Sigmoid colon (tissue), 7 donors: ENCODE measurements around the gene ADCY4. TPM values are rescaled to one million over a fixed set of nuclear protein-coding genes. Genes with fewer than 3 reads are reported as not detected.

Source experiments
- DNase-seq: peaks from one replicate; pipeline ENCODE4 v3.0.0-alpha.2; 2019
- H3K27ac ChIP-seq, 4 donors: fragments of 200-600 bp; sonication (generic); one replicate each; pipeline ENCODE4 v1.5.1; 2016 to 2019; ENCODE audit warnings: mild to moderate bottlenecking in 1 of 4
- H3K27me3 ChIP-seq, 3 donors: fragments of 200-600 bp; sonication (generic); one replicate each; pipeline ENCODE4 v1.5.1; 2019; ENCODE audit warnings: mild to moderate bottlenecking in 1 of 3
- H3K36me3 ChIP-seq, 4 donors: fragments of 200-600 bp; sonication (generic); one replicate each; pipeline ENCODE4 v1.5.1; 2016 to 2019
- H3K4me1 ChIP-seq, 4 donors: fragments of 200-600 bp; sonication (generic); one replicate each; pipeline ENCODE4 v1.5.1; 2017 to 2019
- H3K4me3 ChIP-seq, 4 donors: fragments of 200-600 bp; sonication (generic); one replicate each; pipeline ENCODE4 v1.5.1; 2017 to 2019; ENCODE audit warnings: mild to moderate bottlenecking in 2 of 4, moderate library complexity in 1 of 4
- H3K9me3 ChIP-seq, 4 donors: fragments of 200-600 bp in 3 of 4; sonication (generic) in 3 of 4; one replicate each; pipeline versions ENCODE4 v1.5.1 to v1.6.1; 2013 to 2019
- EP300 ChIP-seq, 4 donors: sonication (generic); formaldehyde crosslinking; IDR thresholded peaks; one replicate each; pipeline ENCODE4 v1.6.1; 2017; ENCODE audit warnings: antibody characterized with exemption in 4 of 4
- POLR2A ChIP-seq, 2 donors: fragments of 450-650 bp; IDR thresholded peaks; one replicate each; pipeline ENCODE4 v1.6.1; 2016; ENCODE audit warnings: antibody characterized with exemption in 2 of 2, mild to moderate bottlenecking in 2 of 2, moderate library complexity in 2 of 2
- POLR2AphosphoS5 ChIP-seq, 4 donors: sonication (generic); formaldehyde crosslinking; IDR thresholded peaks; one replicate each; pipeline ENCODE4 v1.6.1; 2017; ENCODE audit warnings: antibody characterized with exemption in 4 of 4
- WGBS, 2 donors: extraction: QIAGEN DNeasy Blood & Tissue Kit; methylation state at CpG; one replicate each; pipeline ENCODE4 v1.1.7; 2013; 5-methylcytosine and 5-hydroxymethylcytosine counted together
- intact Hi-C: fragments of 100-400 bp; cut with DNase I; formaldehyde crosslinking; loops from one replicate; pipeline ENCODE4 v1.15.1; 2023
- polyA plus RNA-seq, 3 donors: library from polyadenylated mRNA; stranded (reverse); fragments of 200-250 nt; gene quantifications; one replicate each; pipeline ENCODE4 v1.2.3, GENCODE V29; 2013
- total RNA-seq, 4 donors: library from RNA; depleted of rRNA; stranded (reverse); fragments of >200 nt; gene quantifications; one replicate each; pipeline ENCODE4 v1.1.0, GENCODE V29; 2016
- TF ChIP-seq, protein P1 (sequence below), 4 experiments: fragments of 450-650 bp in 3 of 4; fragments of 200-600 bp in 1 of 4; IDR thresholded peaks; one replicate each; pipeline ENCODE4 v1.5.1; 2016 to 2019; ENCODE audit warnings: antibody characterized with exemption in 4 of 4, mild to moderate bottlenecking in 3 of 4, moderate library complexity in 2 of 4
- donor health status: healthy with polysubstance abuse.
- donor health status: Bipolar disorder and iron deficiency.
- donor health status: healthy.

Gene ADCY4
- total and polyA plus RNA-seq, 7 donors = 1.4 to 36.0 (median 12.1) TPM

DNA sequence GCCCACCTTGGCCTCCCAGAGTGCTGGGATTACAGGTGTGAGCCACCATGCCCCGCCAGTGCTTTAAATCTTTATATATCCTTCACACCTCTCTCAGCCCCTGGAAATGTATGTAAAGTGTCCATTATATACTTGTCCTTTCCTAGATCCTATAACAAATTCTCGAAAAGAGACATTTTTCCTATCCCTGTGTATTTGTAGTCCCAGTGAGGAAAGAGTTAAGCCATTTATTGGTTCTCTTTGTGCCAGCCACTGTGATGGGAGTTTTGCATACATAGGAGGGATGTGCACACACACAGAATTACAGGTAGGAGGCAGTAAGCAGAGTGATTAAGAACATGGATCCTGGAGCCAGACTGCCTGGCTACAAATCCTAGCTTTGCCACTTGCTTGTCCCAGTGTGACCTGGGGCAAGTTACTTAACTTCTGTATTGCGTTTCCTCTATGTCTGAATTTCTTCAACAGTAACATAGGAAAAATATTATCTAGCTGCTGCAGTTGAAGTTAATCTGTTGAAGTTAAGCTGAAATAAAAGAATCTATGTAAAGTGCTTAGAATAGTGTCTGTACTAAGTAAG lies 61.4 kb downstream of the ADCY4 start:
- H3K36me3 ChIP-seq = peaks cover 0 to 8% (median 0%) of the 10 kb centered on the region in 4 donors
- intact Hi-C loops = no loop called here
- DNase-seq = no peak
- H3K4me3 ChIP-seq = no peak overlapping the region
- WGBS, 2 donors = 82 to 94% methylated on average over 3 of the region's 3 CpGs
- TF ChIP-seq, protein P1, sequence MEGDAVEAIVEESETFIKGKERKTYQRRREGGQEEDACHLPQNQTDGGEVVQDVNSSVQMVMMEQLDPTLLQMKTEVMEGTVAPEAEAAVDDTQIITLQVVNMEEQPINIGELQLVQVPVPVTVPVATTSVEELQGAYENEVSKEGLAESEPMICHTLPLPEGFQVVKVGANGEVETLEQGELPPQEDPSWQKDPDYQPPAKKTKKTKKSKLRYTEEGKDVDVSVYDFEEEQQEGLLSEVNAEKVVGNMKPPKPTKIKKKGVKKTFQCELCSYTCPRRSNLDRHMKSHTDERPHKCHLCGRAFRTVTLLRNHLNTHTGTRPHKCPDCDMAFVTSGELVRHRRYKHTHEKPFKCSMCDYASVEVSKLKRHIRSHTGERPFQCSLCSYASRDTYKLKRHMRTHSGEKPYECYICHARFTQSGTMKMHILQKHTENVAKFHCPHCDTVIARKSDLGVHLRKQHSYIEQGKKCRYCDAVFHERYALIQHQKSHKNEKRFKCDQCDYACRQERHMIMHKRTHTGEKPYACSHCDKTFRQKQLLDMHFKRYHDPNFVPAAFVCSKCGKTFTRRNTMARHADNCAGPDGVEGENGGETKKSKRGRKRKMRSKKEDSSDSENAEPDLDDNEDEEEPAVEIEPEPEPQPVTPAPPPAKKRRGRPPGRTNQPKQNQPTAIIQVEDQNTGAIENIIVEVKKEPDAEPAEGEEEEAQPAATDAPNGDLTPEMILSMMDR (IDR thresholded peaks at IDR 0.05) = no peak
- TF ChIP-seq EP300 (IDR thresholded peaks at IDR 0.05) (no peak), POLR2A (IDR thresholded peaks at IDR 0.05) (no peak), POLR2AphosphoS5 (IDR thresholded peaks at IDR 0.05) (no peak)
- no peak overlapping the region for H3K27ac ChIP-seq
- H3K27me3 ChIP-seq = no peaks in the 10 kb centered on the region
- peaks cover 0 to 10% (median 7%) of the 10 kb centered on the region in 4 donors for H3K4me1 ChIP-seq
- no peaks in the 10 kb centered on the region for H3K9me3 ChIP-seq

DNA sequence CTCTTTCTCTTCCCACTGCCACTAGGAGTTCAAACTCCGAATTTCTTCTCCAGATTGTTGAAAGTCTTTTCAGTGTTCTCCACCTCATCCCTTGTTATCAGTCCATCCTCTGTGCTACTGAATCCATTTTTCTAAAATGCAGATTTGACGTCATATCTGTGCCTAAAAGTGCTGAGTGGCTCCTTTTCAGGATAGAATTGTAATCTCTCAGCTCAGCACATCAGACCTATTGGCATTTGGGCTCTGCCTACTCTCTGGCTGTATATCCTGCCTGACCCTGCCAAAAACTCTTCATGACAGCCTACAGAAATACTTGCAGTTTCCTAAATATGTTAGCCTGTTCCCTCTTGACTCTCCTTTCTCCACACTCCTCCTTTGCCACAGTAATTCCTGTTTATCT lies 62.4 kb downstream of the ADCY4 start:
- Histone ChIP-seq H3K9me3 (no peaks in the 10 kb centered on the region), H3K27ac (no peak overlapping the region), H3K36me3 (peaks cover 0 to 19% (median 0%) of the 10 kb centered on the region in 4 donors), H3K4me3 (no peak overlapping the region), H3K4me1 (peaks cover 0 to 10% (median 7%) of the 10 kb centered on the region in 4 donors), H3K27me3 (no peaks in the 10 kb centered on the region)
- 92% methylated on average over 2 of the region's 2 CpGs for WGBS, 2 donors
- TF ChIP-seq EP300 (IDR thresholded peaks at IDR 0.05) = no peak
- TF ChIP-seq POLR2A (IDR thresholded peaks at IDR 0.05) = no peak
- no peak for TF ChIP-seq POLR2AphosphoS5 (IDR thresholded peaks at IDR 0.05)
- TF ChIP-seq, protein P1 (IDR thresholded peaks at IDR 0.05) = no peak
- intact Hi-C loops = no loop called here
- DNase-seq = no peak

DNA sequence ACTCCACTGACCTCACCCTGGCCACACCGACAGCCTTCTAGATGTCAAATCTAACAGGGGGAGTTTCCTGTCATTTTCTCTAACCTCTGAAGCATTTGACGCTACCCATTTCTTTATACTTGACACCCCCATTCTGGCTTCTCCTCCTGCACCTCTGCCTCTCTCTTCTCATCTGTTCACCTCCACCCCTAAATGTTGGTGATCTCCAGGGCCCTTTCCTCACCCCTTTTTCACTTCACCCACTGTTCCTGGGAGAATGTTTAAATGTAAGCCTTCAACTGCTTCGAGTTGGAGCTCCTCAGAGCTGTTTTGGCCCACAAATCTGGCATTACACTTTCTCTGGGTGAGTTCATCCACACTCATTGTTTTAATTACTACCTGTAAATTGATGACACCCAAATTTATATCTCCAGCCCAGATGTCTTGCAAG lies 63.0 kb downstream of the ADCY4 start:
- TF ChIP-seq POLR2AphosphoS5 (IDR thresholded peaks at IDR 0.05) (no peak), POLR2A (IDR thresholded peaks at IDR 0.05) (peak in 1 of 2 donors; percentile 1), EP300 (IDR thresholded peaks at IDR 0.05) (no peak)
- TF ChIP-seq, protein P1 (IDR thresholded peaks at IDR 0.05) = no peak
- intact Hi-C loops = loop anchor here (1.0 kb wide), 1 partner anchor 29 kb away; no protein-coding TSS in a partner anchor

DNA sequence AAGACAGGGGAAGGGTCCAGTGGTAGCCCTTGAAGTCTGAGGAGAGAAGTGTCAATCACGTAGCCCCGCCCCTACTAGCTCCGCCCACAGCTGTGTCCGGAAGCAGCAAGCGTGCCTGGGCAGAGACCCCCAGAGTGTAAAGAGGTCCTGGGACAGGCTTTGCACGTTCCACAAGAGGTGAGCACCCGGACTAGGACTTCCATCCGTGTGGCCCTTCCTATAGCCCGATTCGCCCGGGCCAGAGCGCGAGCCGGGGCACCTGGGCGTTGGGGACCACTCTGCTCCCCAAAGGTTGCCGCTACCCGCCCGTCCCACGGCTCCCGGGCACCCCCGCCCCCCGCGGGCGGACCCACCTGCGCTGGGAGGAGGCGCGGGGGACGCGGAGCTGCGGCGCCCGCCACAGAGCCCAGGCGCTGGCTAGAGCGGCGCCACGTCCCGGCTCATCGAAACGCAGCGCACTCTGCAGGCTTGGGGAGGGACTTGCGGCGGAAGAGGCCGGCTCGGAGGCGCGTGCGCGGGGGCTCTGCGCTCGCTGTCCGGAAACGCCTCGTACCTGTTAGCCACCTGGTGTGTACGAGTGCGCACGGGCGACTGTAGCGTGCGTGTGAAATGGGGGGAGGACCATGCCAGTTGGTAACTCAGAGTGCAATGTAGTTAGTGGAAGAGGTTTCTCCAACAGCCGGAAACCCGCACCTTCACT lies 63.6 kb downstream of the ADCY4 start, which contains the start of gene RABGGTA:
RABGGTA (minus strand) TSS at position 464 of the 700 bp plus-strand sequence. CDS start 482 bp downstream, outside the sequence.
- peak; percentile 91 for DNase-seq
- H3K36me3 ChIP-seq = peaks cover 0 to 29% (median 0%) of the 10 kb centered on the region in 4 donors
- intact Hi-C loops = loop anchor here (1.0 kb wide), 1 partner anchor 28 kb away; no protein-coding TSS in a partner anchor
- no peaks in the 10 kb centered on the region for H3K9me3 ChIP-seq
- H3K4me1 ChIP-seq = peaks cover 0 to 10% (median 7%) of the 10 kb centered on the region in 4 donors
- no peaks in the 10 kb centered on the region for H3K27me3 ChIP-seq
- TF ChIP-seq, protein P1 (IDR thresholded peaks at IDR 0.05) = peak; percentile 33 to 78 (median 43)
- TF ChIP-seq POLR2A (IDR thresholded peaks at IDR 0.05) = peak; percentile 15 to 31
- peak; percentile 23 to 73 (median 60) for TF ChIP-seq POLR2AphosphoS5 (IDR thresholded peaks at IDR 0.05)
- TF ChIP-seq EP300 (IDR thresholded peaks at IDR 0.05) = no peak
- peak within 1 kb of the TSS; percentile 75 to 96 (median 82) for H3K4me3 ChIP-seq
- H3K27ac ChIP-seq = peak within 1 kb of the TSS; percentile 94 to 99 (median 96)
- WGBS, 2 donors = 0 to 1% methylated on average over 61 of the region's 61 CpGs

More for the DNA sequence above, 63.0 kb downstream of the ADCY4 start:
- H3K4me1 ChIP-seq = peaks cover 0 to 10% (median 7%) of the 10 kb centered on the region in 4 donors
- peaks cover 0 to 24% (median 0%) of the 10 kb centered on the region in 4 donors for H3K36me3 ChIP-seq
- no peaks in the 10 kb centered on the region for H3K9me3 ChIP-seq
- H3K27ac ChIP-seq = peak overlapping the region; percentile 94 to 99 (median 96)
- no peak for DNase-seq
- H3K4me3 ChIP-seq = peak overlapping the region; percentile 75 to 96 (median 82)
- 10 to 19% methylated on average over 3 of the region's 3 CpGs for WGBS, 2 donors
- H3K27me3 ChIP-seq = no peaks in the 10 kb centered on the region
